A172 (cell line): Measurements from ENCODE around the gene TTC3. TPM values are rescaled to one million over a fixed set of nuclear protein-coding genes. Genes with fewer than 3 reads are reported as not detected.
"Not testable (repeated sequence)": the region's sequence is repeated elsewhere in the genome, so short reads cannot be mapped to it uniquely, and the experiment has no call there.

Source experiments
- DNase-seq: peaks from one replicate; pipeline ENCODE4 v3.0.0-alpha.2; 2015; ENCODE audit warnings: low spot score
- total RNA-seq: library from RNA; depleted of rRNA; stranded (reverse); fragments of >200 nt; shearing (Covaris generic); gene quantifications from 2 replicates; pipeline ENCODE4 v1.2.3, GENCODE V29; 2014; rRNA removed

The TTC3 gene
- 127 and 147 TPM in 2 replicates for total RNA-seq

- DNase-seq: peak; percentile 92
Observed at GRCh38 chr21:37072988-37073416, at the start of gene TTC3, which contains the start of gene PIGP. Gene TTC3 (plus strand): TSS chr21:37073254. CDS start chr21:37087258, 14,004 bp downstream. Gene PIGP (minus strand): TSS chr21:37073071. CDS start chr21:37072515, 556 bp downstream.

- DNase-seq: no peak
Observed at GRCh38 chr21:37026499-37026898, 46.6 kb upstream of the TTC3 start.

- DNase-seq: peak; percentile 14
Observed at GRCh38 chr21:37028570-37028969, 44.5 kb upstream of the TTC3 start.

- no peak for DNase-seq
Observed at GRCh38 chr21:37030864-37031263, 42.2 kb upstream of the TTC3 start.

- no peak for DNase-seq
Observed at GRCh38 chr21:37032293-37032692, 40.8 kb upstream of the TTC3 start.

GRCh38 chr21:37032877-37033471 is 40.1 kb upstream of the TTC3 start:
- peak; percentile 79 for DNase-seq

GRCh38 chr21:37034394-37034793 is 38.7 kb upstream of the TTC3 start:
- not testable (repeated sequence) for DNase-seq

- no peak for DNase-seq
Observed at GRCh38 chr21:37036177-37036576, 36.9 kb upstream of the TTC3 start.

GRCh38 chr21:37039411-37040075 is 33.5 kb upstream of the TTC3 start:
- no peak for DNase-seq

GRCh38 chr21:37040212-37040611 is 32.8 kb upstream of the TTC3 start:
- DNase-seq: no peak

GRCh38 chr21:37041706-37042271 is 31.3 kb upstream of the TTC3 start:
- DNase-seq: no peak

- DNase-seq: no peak
Observed at GRCh38 chr21:37043818-37044217, 29.2 kb upstream of the TTC3 start.

GRCh38 chr21:37044643-37045042 is 28.4 kb upstream of the TTC3 start:
- no peak for DNase-seq

GRCh38 chr21:37045149-37045548 is 27.9 kb upstream of the TTC3 start:
- DNase-seq: no peak

GRCh38 chr21:37045556-37045955 is 27.5 kb upstream of the TTC3 start:
- DNase-seq: no peak

GRCh38 chr21:37047079-37047478 is 26.0 kb upstream of the TTC3 start:
- no peak for DNase-seq

GRCh38 chr21:37049741-37050140 is 23.3 kb upstream of the TTC3 start:
- not testable (repeated sequence) for DNase-seq

- no peak for DNase-seq
Observed at GRCh38 chr21:37055271-37055855, 17.7 kb upstream of the TTC3 start.

- no peak for DNase-seq
Observed at GRCh38 chr21:37057614-37058013, 15.4 kb upstream of the TTC3 start.

- no peak for DNase-seq
Observed at GRCh38 chr21:37058261-37058660, 14.8 kb upstream of the TTC3 start.

- DNase-seq: no peak
Observed at GRCh38 chr21:37059181-37059580, 13.9 kb upstream of the TTC3 start.

- DNase-seq: peak; percentile 96
Observed at GRCh38 chr21:37060296-37060695, 12.8 kb upstream of the TTC3 start.
